CD4-positive, alpha-beta T cell treated with Interleukin-15 for 1 hour (primary cell): ENCODE data around the gene IL18RAP.

Experiments
- DNase-seq: peaks from one replicate; pipeline ENCODE4 v3.0.0-alpha.2; 2020

Gene IL18RAP

DNA sequence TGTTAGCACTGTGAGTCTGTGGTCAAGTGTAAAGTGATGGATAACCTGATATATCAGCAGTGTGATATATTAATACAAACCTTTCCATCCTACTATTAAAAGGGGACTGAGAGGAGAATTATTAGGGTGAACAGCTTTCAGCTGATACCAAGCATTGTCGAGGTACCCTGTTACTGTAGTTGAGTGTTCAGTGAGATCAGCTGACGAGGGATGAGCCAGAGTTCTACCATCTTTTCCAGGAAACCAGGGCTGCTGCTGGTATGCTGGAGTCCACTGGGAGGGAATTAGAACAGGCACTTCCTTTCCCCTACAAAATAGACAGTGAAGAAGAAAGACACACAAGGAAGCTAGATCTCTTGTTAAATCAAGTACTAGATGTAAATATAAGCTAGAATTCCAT is 408 bp downstream of the IL18RAP start:
- no peak for DNase-seq

DNA sequence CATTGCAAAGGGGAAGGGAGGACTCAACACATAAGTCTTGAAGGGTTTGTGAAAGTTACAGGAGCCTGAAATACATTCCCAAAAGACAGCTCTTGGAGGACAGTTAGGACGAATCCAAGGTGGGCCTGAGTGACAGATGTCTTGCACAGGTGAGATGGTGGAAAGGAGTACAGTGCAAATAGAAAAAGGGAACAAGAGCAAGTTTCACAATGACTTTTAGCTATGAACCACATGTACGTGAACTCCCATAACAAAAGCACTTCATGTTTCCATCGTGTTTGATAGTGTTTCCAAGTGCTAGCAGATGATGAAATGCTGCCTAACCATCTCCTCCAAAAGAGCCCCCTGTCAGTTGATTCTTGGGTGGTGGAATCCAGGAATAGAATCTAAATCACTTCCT is 1.8 kb downstream of the IL18RAP start:
- DNase-seq, result no peak

GRCh38 chr2:102425441-102426132 is 2.6 kb downstream of the IL18RAP start:
- DNase-seq, result no peak

GRCh38 chr2:102427249-102427648 is 4.3 kb downstream of the IL18RAP start:
- DNase-seq, result no peak

DNA sequence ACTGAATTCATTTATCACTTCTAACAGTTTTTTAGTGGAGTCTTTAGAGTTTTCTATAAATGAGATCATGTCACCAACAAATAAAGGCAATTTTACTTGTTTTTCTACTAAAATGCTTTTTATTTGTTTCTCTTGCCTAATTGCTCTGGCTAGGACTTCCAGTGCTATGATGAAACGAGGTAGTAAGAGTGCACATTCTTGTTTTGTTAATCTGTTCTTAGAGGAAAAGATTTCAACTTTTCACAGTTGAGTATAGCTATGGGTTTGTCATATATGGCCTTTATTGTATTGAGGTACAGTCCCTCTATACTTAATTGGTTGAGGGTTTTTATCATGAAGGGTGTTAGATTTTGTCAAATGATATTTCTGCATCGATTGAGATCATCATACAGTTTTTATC is 5.6 kb downstream of the IL18RAP start:
- DNase-seq, result no peak

DNA sequence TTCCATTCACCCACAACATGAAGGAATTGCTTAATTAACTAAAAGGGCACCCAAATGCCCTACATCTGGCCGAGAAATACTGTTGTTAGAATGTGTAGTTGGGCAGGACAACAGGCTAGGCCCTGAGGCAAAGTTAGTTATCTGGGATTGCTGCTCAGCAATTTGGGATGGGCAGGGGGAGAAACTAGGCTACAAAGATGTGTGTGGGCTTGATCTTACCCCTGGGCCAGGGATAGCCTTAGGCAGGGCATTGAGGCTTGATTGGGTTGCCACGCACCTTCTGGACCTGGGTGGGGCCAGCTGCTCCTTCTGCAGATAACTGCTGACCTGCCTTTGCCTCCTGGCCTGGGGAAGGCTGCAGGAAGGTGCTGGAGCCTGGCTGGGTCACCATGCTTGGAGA is 9.4 kb downstream of the IL18RAP start:
- DNase-seq, result no peak

DNA sequence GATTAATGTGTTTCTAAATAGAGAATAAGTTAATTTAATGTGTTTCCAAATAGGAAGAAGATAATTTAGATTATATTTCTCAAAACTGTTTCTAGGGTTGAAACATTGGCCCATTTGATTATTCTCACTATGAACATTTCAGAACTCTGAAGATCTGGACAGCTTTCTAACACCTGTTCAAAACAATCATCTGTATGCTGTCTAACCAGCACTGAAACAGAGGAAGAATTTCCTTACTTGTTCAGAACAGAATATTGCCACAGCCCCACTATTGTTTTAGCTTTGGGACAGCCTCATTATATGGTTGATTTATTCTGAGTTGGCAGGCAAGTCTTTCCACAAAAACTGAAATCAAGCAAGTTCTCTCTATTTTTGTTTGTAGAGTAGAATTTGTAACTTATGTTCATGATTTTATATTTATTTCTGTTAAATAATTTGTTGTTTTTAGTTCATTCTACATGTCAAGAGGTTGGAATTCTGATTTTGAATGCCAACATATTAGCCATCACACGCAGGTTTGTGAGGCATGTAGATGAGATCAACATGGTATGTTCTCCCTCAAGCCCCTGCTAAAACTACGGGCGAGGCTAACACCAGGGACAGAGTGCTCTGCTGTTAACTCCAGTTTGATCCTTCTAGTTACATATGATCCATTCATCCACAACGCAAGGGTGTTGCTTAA is 11.2 kb downstream of the IL18RAP start:
- DNase-seq, result no peak

GRCh38 chr2:102434655-102435381 is 11.9 kb downstream of the IL18RAP start:
- no peak for DNase-seq

DNA sequence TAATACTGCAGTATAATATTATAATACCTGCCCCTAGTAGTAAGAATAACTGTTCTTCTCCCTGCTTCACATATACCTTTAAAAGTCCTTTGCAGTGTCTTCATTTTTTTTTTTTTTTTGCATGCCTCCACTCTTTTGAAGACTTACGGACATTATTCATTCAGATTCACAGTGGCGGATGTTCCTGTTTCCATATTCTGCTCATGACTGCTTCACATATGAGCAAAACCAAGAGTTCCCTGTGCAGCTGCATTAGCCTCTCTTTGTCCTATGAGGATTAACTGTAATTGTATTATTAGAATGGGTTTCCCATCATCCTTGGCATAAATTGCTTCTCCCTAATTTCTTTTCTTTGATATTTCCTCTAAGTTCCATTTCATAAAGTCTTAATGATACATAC is 12.8 kb downstream of the IL18RAP start:
- no peak for DNase-seq

GRCh38 chr2:102436323-102436722 is 13.4 kb downstream of the IL18RAP start:
- no peak for DNase-seq

DNA sequence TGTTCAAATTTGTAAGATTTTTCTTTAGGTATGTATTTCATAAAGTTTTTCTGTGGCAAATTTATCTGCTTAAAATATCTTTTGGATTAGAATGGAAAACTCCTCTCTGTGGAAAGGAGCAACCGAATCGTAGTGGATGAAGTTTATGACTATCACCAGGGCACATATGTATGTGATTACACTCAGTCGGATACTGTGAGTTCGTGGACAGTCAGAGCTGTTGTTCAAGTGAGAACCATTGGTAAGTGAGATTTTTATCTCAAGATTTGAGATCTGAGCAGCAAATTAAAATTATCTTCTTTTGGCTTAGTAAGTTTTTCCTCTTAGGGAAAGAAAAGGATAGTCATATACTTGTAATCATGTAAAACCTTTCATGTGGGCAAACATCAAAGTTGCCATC is 14.2 kb downstream of the IL18RAP start:
- no peak for DNase-seq

DNA sequence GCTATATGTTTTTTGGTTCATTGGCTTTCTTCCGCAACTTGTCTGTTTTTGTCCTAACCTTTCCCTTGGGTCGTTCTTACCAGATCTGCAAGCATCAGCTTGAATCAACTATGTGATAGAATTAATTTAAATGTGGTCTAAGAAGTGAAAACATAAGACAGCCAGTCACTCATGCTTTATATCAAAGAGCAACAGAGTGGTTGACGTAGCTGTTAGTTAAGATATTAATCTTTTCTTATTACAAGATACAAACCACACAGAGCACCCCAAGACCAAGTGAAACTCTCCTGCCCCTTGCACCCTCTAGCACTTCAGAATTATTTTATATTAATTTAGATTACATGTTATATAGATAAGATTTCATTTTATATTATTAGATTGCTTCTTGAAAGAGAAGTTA is 15.2 kb downstream of the IL18RAP start:
- DNase-seq, result no peak

GRCh38 chr2:102438578-102438977 is 15.6 kb downstream of the IL18RAP start:
- DNase-seq, result no peak

DNA sequence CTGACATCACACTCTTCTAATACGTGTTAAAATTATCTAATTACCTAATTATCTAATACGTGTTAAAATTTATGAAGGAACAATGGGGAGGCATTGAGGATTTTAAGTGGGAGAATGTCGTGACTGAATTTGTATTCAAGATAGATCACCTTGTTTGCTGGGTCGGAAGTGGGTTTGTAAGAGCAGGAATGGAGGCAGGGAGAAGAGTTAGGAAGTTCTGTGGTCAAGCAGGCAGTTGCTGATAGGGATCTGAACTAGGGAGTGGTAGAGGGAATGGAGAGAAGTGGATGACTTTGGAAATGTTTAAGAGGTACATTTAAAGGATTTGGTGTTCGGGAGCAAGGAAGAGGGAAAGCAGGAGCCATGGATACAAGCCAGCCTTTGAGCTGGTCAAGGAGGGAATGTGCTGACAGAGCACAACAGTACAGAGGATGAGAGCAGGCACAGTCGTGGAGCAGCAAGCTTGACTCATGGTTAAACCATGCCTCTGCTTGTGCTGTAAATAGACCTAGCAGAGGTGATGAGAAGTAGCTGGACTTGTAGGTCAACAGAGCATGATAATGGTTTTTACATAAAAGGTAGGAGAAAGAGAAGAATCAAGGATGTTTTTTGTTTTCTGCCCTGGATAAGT is 16.2 kb downstream of the IL18RAP start:
- no peak for DNase-seq

DNA sequence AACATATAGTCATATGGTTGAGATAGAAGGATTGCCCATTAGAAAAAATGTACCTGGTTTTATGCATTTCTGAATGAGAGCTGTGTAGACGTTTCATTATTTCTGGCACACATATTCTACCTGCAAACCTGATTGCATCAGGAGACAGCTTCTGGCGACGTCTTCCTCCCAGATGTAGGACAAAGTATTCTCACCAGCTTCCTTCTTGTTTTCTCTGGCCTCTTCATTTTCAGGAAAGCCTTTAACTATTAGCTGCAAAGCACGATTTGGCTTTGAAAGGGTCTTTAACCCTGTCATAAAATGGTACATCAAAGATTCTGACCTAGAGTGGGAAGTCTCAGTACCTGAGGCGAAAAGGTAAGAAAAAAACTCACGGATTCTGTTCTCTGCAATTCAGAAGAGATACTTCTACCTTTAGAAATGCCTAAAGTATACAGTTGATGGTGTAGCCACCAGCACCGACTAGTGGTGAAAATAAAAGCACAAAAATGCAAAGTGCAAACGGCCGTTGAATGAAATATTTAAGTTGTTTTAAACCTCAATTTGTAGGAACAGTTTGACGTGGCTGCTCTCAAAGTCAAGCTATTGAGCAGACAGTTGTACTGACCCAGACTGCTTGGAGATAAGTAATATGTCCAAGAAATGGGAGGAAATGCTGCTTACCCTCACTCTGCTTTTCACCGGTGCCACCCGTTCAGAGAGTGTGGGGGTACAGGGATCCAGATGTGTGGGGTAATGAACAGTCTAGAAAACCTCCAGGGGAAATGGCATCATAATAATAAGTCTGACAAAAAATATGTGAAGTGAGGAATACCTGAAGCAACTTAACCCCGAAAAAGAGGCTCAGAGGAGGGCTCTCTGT is 20.2 kb downstream of the IL18RAP start:
- DNase-seq, result peak; percentile 22

- DNase-seq, result no peak
Observed at GRCh38 chr2:102444233-102444632, 21.3 kb downstream of the IL18RAP start.

GRCh38 chr2:102446936-102447335 is 24.0 kb downstream of the IL18RAP start:
- no peak for DNase-seq

DNA sequence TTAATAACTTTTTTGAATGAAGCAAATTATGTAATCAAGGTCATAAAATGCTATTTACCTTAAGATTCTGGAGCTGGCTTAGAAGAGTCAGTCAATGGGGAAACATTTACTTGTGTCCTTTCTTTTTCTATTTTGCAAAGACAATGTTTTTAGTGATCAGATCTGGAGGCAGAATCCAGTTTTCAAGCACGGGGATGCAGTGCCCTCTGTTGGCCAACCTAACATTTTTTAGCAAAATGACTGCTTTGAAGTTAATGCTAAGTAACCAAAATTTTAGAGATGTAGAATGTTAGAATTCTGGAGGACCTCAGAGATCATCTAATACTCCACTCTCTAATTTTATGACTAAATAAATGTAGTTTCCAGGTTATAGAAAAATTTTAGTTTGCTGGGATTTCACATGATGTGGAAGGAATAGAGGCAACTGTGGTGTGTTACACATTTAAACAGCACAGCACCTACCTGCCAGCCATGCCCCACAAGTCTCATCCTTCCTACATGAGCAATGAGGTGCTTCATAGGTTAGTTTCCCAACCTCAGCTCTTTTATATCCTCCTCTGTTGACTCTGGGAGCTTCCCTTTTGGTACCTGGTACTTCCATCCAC is 26.5 kb downstream of the IL18RAP start:
- peak; percentile 34 for DNase-seq

DNA sequence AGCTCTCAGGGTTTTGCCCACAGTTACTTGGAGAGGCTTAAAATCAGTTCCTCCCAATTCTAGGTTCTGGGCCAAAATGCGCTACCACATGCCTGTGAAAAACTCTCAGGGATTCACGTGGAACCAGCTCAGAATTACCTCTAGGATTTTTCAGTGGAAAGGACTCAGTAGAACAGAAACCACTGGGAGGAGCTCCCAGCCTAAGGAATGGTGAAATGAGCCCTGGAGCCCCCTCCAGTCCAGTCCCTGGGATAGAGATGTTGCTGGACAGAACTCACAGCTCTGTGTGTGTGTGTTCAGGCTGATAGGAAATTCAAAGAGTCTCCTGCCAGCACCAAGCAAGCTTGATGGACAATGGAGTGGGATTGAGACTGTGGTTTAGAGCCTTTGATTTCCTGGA is 29.0 kb downstream of the IL18RAP start:
- DNase-seq, result no peak

- DNase-seq, result no peak
Observed at GRCh38 chr2:102453501-102453900, 30.5 kb downstream of the IL18RAP start.

DNA sequence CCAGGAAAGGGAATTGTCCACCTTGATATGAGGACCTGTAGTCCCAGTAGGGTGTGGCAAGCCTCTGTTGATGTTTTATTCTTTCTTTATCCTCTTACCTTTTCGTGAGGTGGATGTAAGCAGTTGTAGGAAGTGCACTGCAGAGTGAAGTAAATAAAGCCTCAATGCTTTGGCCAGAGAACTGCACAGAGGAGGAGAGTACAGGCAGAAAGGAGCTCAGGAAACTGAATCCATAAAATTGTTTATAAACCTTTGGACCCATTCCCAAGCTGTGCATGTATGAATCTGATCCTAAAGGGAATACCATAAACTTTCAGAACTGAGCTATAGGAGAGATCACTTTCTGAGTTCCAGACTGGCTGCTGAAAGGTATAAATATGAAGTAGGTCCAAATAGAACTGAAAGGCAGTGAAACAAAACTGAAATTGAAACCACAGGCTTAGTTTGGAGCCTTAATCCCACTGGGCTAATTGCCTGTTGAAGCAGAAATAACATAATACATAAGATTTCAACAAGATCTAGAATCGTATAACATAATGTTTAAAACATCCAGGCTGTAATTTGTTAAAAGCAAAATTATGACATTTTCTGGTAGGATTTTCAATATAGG is 32.2 kb downstream of the IL18RAP start:
- DNase-seq, result no peak

DNA sequence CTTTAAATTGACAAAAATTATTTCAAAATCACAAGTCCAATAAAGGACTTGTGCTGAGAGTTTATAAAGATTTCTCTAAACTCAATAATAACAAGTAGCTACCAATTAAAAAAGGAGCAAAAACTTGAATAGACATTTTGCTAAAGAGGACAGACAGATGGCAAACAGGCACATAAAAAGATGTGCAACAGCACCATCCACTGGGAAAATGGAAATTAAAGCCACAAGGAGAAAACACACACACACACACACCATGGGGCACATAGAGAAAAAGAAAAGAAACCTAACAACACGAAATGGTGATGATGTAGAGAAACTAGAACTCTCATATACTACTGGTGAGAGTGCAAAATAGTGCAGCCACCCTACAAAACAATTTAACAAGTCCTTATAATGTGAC is 37.5 kb downstream of the IL18RAP start:
- DNase-seq, result no peak
